ENCODE results near the gene UPP2.

- no peak for TF ChIP-seq CTCF (conservative IDR thresholded peaks at IDR 0.05)
- TF ChIP-seq EZH2 (IDR thresholded peaks at IDR 0.05; ENCODE audit: low read depth), result no peak
Observed at GRCh38 chr2:158182676-158183295, 81.1 kb downstream of the UPP2 start.
